ENCODE results near the gene UBQLN1.

The UBQLN1 gene

GRCh38 chr9:83628540-83628939 lies 79.2 kb downstream of the UBQLN1 start:
- Histone ChIP-seq H3K9ac (ENCODE audit: low read length) (no peak overlapping the region), H3F3A (ENCODE audit: insufficient read depth, low read length) (no peaks in the 10 kb centered on the region), H3K27me3 (ENCODE audit: insufficient read depth, low read length) (no peaks in the 10 kb centered on the region), H3K79me2 (ENCODE audit: insufficient read depth, low read length) (no peaks in the 10 kb centered on the region), H3K36me3 (ENCODE audit: insufficient read depth, low read length) (peaks cover 22% of the 10 kb centered on the region; the same call in 1 of the 2 replicates), H2AFZ (ENCODE audit: low read length) (no peak overlapping the region), H3K4me3 (ENCODE audit: low read depth, low read length, poor library complexity, severe bottlenecking) (no peak overlapping the region), H3K4me1 (ENCODE audit: insufficient read depth, low read length, severe bottlenecking) (peaks cover 10% of the 10 kb centered on the region), H4K20me1 (ENCODE audit: insufficient read depth, low read length) (no peaks in the 10 kb centered on the region), H3K27ac (ENCODE audit: low read depth, low read length, poor library complexity, severe bottlenecking) (no peak overlapping the region), H3K9me2 (ENCODE audit: low read depth, low read length) (no peaks in the 10 kb centered on the region), H3K9me3 (ENCODE audit: low read length) (no peaks in the 10 kb centered on the region), H3K4me2 (ENCODE audit: low read length) (no peak overlapping the region)
- no peak for TF ChIP-seq EZH2 (IDR thresholded peaks at IDR 0.05; ENCODE audit: borderline replicate concordance, low read length)
- TF ChIP-seq, protein P1, sequence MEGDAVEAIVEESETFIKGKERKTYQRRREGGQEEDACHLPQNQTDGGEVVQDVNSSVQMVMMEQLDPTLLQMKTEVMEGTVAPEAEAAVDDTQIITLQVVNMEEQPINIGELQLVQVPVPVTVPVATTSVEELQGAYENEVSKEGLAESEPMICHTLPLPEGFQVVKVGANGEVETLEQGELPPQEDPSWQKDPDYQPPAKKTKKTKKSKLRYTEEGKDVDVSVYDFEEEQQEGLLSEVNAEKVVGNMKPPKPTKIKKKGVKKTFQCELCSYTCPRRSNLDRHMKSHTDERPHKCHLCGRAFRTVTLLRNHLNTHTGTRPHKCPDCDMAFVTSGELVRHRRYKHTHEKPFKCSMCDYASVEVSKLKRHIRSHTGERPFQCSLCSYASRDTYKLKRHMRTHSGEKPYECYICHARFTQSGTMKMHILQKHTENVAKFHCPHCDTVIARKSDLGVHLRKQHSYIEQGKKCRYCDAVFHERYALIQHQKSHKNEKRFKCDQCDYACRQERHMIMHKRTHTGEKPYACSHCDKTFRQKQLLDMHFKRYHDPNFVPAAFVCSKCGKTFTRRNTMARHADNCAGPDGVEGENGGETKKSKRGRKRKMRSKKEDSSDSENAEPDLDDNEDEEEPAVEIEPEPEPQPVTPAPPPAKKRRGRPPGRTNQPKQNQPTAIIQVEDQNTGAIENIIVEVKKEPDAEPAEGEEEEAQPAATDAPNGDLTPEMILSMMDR (IDR thresholded peaks at IDR 0.05; ENCODE audit: low read length), result no peak

DNA sequence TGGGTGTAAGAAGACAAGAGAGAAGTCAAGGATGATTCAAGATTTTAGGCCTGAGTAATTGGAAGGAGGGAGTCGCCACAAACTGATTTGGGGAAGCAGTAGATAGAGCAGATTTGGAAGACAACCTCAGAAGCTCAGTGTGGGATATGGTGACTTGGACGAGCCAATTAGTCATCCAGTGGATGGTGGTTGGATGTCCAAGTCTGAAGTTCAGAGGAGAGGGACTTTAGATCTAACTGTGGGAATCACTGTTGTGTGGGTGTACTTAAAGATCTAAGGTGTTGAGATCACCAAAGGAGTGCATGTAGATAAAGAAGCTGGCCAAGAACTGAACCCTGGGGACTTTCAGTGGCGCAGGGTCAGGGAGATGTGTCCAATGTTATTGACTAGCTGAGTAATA lies 82.6 kb downstream of the UBQLN1 start:
- H3K36me3 ChIP-seq (ENCODE audit: insufficient read depth, low read length), result peaks cover 22% of the 10 kb centered on the region; the same call in 1 of the 2 replicates
- TF ChIP-seq, protein P1 (IDR thresholded peaks at IDR 0.05; ENCODE audit: low read length), result no peak
- no peak for TF ChIP-seq EZH2 (IDR thresholded peaks at IDR 0.05; ENCODE audit: borderline replicate concordance, low read length)
- H4K20me1 ChIP-seq (ENCODE audit: insufficient read depth, low read length), result no peaks in the 10 kb centered on the region
- H3K4me3 ChIP-seq (ENCODE audit: low read depth, low read length, poor library complexity, severe bottlenecking), result no peak overlapping the region
- no peaks in the 10 kb centered on the region for H3K27me3 ChIP-seq (ENCODE audit: insufficient read depth, low read length)
- H3K4me1 ChIP-seq (ENCODE audit: insufficient read depth, low read length, severe bottlenecking), result peaks cover 21% of the 10 kb centered on the region
- no peaks in the 10 kb centered on the region for H3F3A ChIP-seq (ENCODE audit: insufficient read depth, low read length)
- H3K9me2 ChIP-seq (ENCODE audit: low read depth, low read length), result no peaks in the 10 kb centered on the region
- no peak overlapping the region for H3K27ac ChIP-seq (ENCODE audit: low read depth, low read length, poor library complexity, severe bottlenecking)
- no peaks in the 10 kb centered on the region for H3K79me2 ChIP-seq (ENCODE audit: insufficient read depth, low read length)
- H3K4me2 ChIP-seq (ENCODE audit: low read length), result no peak overlapping the region
- H3K9me3 ChIP-seq (ENCODE audit: low read length), result no peaks in the 10 kb centered on the region
- no peak overlapping the region for H2AFZ ChIP-seq (ENCODE audit: low read length)
- no peak overlapping the region for H3K9ac ChIP-seq (ENCODE audit: low read length)

GRCh38 chr9:83623679-83624076 lies 84.1 kb downstream of the UBQLN1 start:
- Histone ChIP-seq H4K20me1 (ENCODE audit: insufficient read depth, low read length) (no peaks in the 10 kb centered on the region), H3K79me2 (ENCODE audit: insufficient read depth, low read length) (no peaks in the 10 kb centered on the region), H3K36me3 (ENCODE audit: insufficient read depth, low read length) (peaks cover 9% of the 10 kb centered on the region; the same call in 1 of the 2 replicates), H3K4me1 (ENCODE audit: insufficient read depth, low read length, severe bottlenecking) (peaks cover 21% of the 10 kb centered on the region), H2AFZ (ENCODE audit: low read length) (no peak overlapping the region), H3K27me3 (ENCODE audit: insufficient read depth, low read length) (no peaks in the 10 kb centered on the region), H3K4me3 (ENCODE audit: low read depth, low read length, poor library complexity, severe bottlenecking) (peak overlapping the region; percentile 83), H3F3A (ENCODE audit: insufficient read depth, low read length) (no peaks in the 10 kb centered on the region), H3K4me2 (ENCODE audit: low read length) (peak overlapping the region; percentile 76), H3K9me2 (ENCODE audit: low read depth, low read length) (no peaks in the 10 kb centered on the region), H3K27ac (ENCODE audit: low read depth, low read length, poor library complexity, severe bottlenecking) (peak overlapping the region; percentile 63), H3K9me3 (ENCODE audit: low read length) (no peaks in the 10 kb centered on the region), H3K9ac (ENCODE audit: low read length) (peak overlapping the region; percentile 81)
- TF ChIP-seq EZH2 (IDR thresholded peaks at IDR 0.05; ENCODE audit: borderline replicate concordance, low read length), result no peak
- TF ChIP-seq, protein P1 (IDR thresholded peaks at IDR 0.05; ENCODE audit: low read length), result no peak
